ENCODE results near the gene SCT.

The SCT gene

GRCh38 chr11:626475-627307 lies at the start of gene SCT:
Gene SCT (minus strand): TSS chr11:627181. CDS start chr11:627143, 38 bp downstream.
- Histone ChIP-seq H3K27ac (ENCODE audit: low read depth, low read length) (no peak within 1 kb of the TSS), H3K4me1 (ENCODE audit: insufficient read depth, low read length) (peaks cover 4% of the 10 kb centered on the region), H3K36me3 (ENCODE audit: insufficient read depth, low read length) (no peaks in the 10 kb centered on the region), H3K27me3 (ENCODE audit: control insufficient read depth in 1 of 2, insufficient read depth in 2 of 2, low read length in 2 of 2) (peaks cover 0 to 34% of the 10 kb centered on the region in 2 donors), H3K9ac (ENCODE audit: low read length) (no peak within 1 kb of the TSS), H3K4me3 (ENCODE audit: low read depth in 1 of 2, low read length in 2 of 2) (no peak within 1 kb of the TSS), H3K9me3 (ENCODE audit: low read length) (no peaks in the 10 kb centered on the region)

- H3K27ac ChIP-seq (ENCODE audit: low read depth, low read length), result no peak overlapping the region
- H3K36me3 ChIP-seq (ENCODE audit: insufficient read depth, low read length), result peaks cover 22% of the 10 kb centered on the region
- no peaks in the 10 kb centered on the region for H3K27me3 ChIP-seq (ENCODE audit: control insufficient read depth in 1 of 2, insufficient read depth in 2 of 2, low read length in 2 of 2)
- no peak overlapping the region for H3K9ac ChIP-seq (ENCODE audit: low read length)
- no peaks in the 10 kb centered on the region for H3K4me1 ChIP-seq (ENCODE audit: insufficient read depth, low read length)
- no peaks in the 10 kb centered on the region for H3K9me3 ChIP-seq (ENCODE audit: low read length)
- H3K4me3 ChIP-seq (ENCODE audit: low read depth in 1 of 2, low read length in 2 of 2), result no peak overlapping the region
Measured at GRCh38 chr11:674406-674805, 47.4 kb upstream of the SCT start.

GRCh38 chr11:673866-674265 lies 46.9 kb upstream of the SCT start:
- Histone ChIP-seq H3K4me3 (ENCODE audit: low read depth in 1 of 2, low read length in 2 of 2) (no peak overlapping the region), H3K27ac (ENCODE audit: low read depth, low read length) (no peak overlapping the region), H3K27me3 (ENCODE audit: control insufficient read depth in 1 of 2, insufficient read depth in 2 of 2, low read length in 2 of 2) (no peaks in the 10 kb centered on the region), H3K9ac (ENCODE audit: low read length) (no peak overlapping the region), H3K9me3 (ENCODE audit: low read length) (no peaks in the 10 kb centered on the region), H3K36me3 (ENCODE audit: insufficient read depth, low read length) (peaks cover 19% of the 10 kb centered on the region), H3K4me1 (ENCODE audit: insufficient read depth, low read length) (no peaks in the 10 kb centered on the region)

- H3K9ac ChIP-seq (ENCODE audit: low read length), result no peak overlapping the region
Measured at GRCh38 chr11:665704-666281, 38.8 kb upstream of the SCT start.

GRCh38 chr11:665062-665703 lies 38.2 kb upstream of the SCT start:
- no peaks in the 10 kb centered on the region for H3K9me3 ChIP-seq (ENCODE audit: low read length)
- no peak overlapping the region for H3K27ac ChIP-seq (ENCODE audit: low read depth, low read length)
- no peaks in the 10 kb centered on the region for H3K36me3 ChIP-seq (ENCODE audit: insufficient read depth, low read length)
- no peak overlapping the region for H3K9ac ChIP-seq (ENCODE audit: low read length)
- peaks cover 9% of the 10 kb centered on the region for H3K4me1 ChIP-seq (ENCODE audit: insufficient read depth, low read length)
- H3K4me3 ChIP-seq (ENCODE audit: low read depth in 1 of 2, low read length in 2 of 2), result no peak overlapping the region
- no peaks in the 10 kb centered on the region for H3K27me3 ChIP-seq (ENCODE audit: control insufficient read depth in 1 of 2, insufficient read depth in 2 of 2, low read length in 2 of 2)

More at GRCh38 chr11:665704-666281, 38.8 kb upstream of the SCT start:
- no peak overlapping the region for H3K27ac ChIP-seq (ENCODE audit: low read depth, low read length)
- peaks cover 9% of the 10 kb centered on the region for H3K4me1 ChIP-seq (ENCODE audit: insufficient read depth, low read length)
- no peaks in the 10 kb centered on the region for H3K9me3 ChIP-seq (ENCODE audit: low read length)
- no peaks in the 10 kb centered on the region for H3K36me3 ChIP-seq (ENCODE audit: insufficient read depth, low read length)
- H3K4me3 ChIP-seq (ENCODE audit: low read depth in 1 of 2, low read length in 2 of 2), result no peak overlapping the region
- H3K27me3 ChIP-seq (ENCODE audit: control insufficient read depth in 1 of 2, insufficient read depth in 2 of 2, low read length in 2 of 2), result no peaks in the 10 kb centered on the region

- Histone ChIP-seq H3K27me3 (ENCODE audit: control insufficient read depth in 1 of 2, insufficient read depth in 2 of 2, low read length in 2 of 2) (no peaks in the 10 kb centered on the region), H3K36me3 (ENCODE audit: insufficient read depth, low read length) (no peaks in the 10 kb centered on the region), H3K4me3 (ENCODE audit: low read depth in 1 of 2, low read length in 2 of 2) (no peak overlapping the region), H3K27ac (ENCODE audit: low read depth, low read length) (no peak overlapping the region), H3K4me1 (ENCODE audit: insufficient read depth, low read length) (peaks cover 9% of the 10 kb centered on the region), H3K9ac (ENCODE audit: low read length) (no peak overlapping the region), H3K9me3 (ENCODE audit: low read length) (no peaks in the 10 kb centered on the region)
Measured at GRCh38 chr11:662689-663274, 35.8 kb upstream of the SCT start.

GRCh38 chr11:660681-661444 lies 33.9 kb upstream of the SCT start:
- peaks cover 4% of the 10 kb centered on the region for H3K4me1 ChIP-seq (ENCODE audit: insufficient read depth, low read length)
- no peaks in the 10 kb centered on the region for H3K27me3 ChIP-seq (ENCODE audit: control insufficient read depth in 1 of 2, insufficient read depth in 2 of 2, low read length in 2 of 2)
- H3K4me3 ChIP-seq (ENCODE audit: low read depth in 1 of 2, low read length in 2 of 2), result no peak overlapping the region
- H3K9ac ChIP-seq (ENCODE audit: low read length), result no peak overlapping the region
- H3K27ac ChIP-seq (ENCODE audit: low read depth, low read length), result no peak overlapping the region
- H3K9me3 ChIP-seq (ENCODE audit: low read length), result no peaks in the 10 kb centered on the region
- no peaks in the 10 kb centered on the region for H3K36me3 ChIP-seq (ENCODE audit: insufficient read depth, low read length)

- H3K9me3 ChIP-seq (ENCODE audit: low read length), result no peaks in the 10 kb centered on the region
- H3K27ac ChIP-seq (ENCODE audit: low read depth, low read length), result no peak overlapping the region
- peaks cover 4% of the 10 kb centered on the region for H3K4me1 ChIP-seq (ENCODE audit: insufficient read depth, low read length)
- no peak overlapping the region for H3K9ac ChIP-seq (ENCODE audit: low read length)
- no peaks in the 10 kb centered on the region for H3K27me3 ChIP-seq (ENCODE audit: control insufficient read depth in 1 of 2, insufficient read depth in 2 of 2, low read length in 2 of 2)
- no peak overlapping the region for H3K4me3 ChIP-seq (ENCODE audit: low read depth in 1 of 2, low read length in 2 of 2)
- no peaks in the 10 kb centered on the region for H3K36me3 ChIP-seq (ENCODE audit: insufficient read depth, low read length)
Measured at GRCh38 chr11:660281-660680, 33.3 kb upstream of the SCT start.

GRCh38 chr11:659532-660085 lies 32.6 kb upstream of the SCT start:
- Histone ChIP-seq H3K36me3 (ENCODE audit: insufficient read depth, low read length) (no peaks in the 10 kb centered on the region), H3K9ac (ENCODE audit: low read length) (no peak overlapping the region), H3K27ac (ENCODE audit: low read depth, low read length) (no peak overlapping the region), H3K27me3 (ENCODE audit: control insufficient read depth in 1 of 2, insufficient read depth in 2 of 2, low read length in 2 of 2) (no peaks in the 10 kb centered on the region), H3K4me1 (ENCODE audit: insufficient read depth, low read length) (peaks cover 4% of the 10 kb centered on the region), H3K4me3 (ENCODE audit: low read depth in 1 of 2, low read length in 2 of 2) (no peak overlapping the region), H3K9me3 (ENCODE audit: low read length) (no peaks in the 10 kb centered on the region)

GRCh38 chr11:657691-658126 lies 30.7 kb upstream of the SCT start:
- Histone ChIP-seq H3K27me3 (ENCODE audit: control insufficient read depth in 1 of 2, insufficient read depth in 2 of 2, low read length in 2 of 2) (no peaks in the 10 kb centered on the region), H3K4me3 (ENCODE audit: low read depth in 1 of 2, low read length in 2 of 2) (no peak overlapping the region), H3K4me1 (ENCODE audit: insufficient read depth, low read length) (peaks cover 2% of the 10 kb centered on the region), H3K9ac (ENCODE audit: low read length) (no peak overlapping the region), H3K9me3 (ENCODE audit: low read length) (no peaks in the 10 kb centered on the region), H3K36me3 (ENCODE audit: insufficient read depth, low read length) (no peaks in the 10 kb centered on the region), H3K27ac (ENCODE audit: low read depth, low read length) (no peak overlapping the region)

Measured in muscle layer of colon (tissue), 2 donors.